WTC11 (cell line): ENCODE results near the gene RND3. TPM values are rescaled to one million over a fixed set of nuclear protein-coding genes. Genes with fewer than 3 reads are reported as not detected.

Experiments
- ATAC-seq: fragments of 200-7000 bp; cut with Tn5 transposase; 2 replicates; pipeline ENCODE4 v1.10.0; 2021; ENCODE audit warnings: mild to moderate bottlenecking, moderate library complexity
- CTCF ChIA-PET: fragments of 300-600 bp; sonication (Branson Sonifier 250); formaldehyde crosslinking; loops from one replicate; lab custom pipeline; 2021; ENCODE audit warnings: antibody characterized with exemption; lab: Charles Lee
- POLR2A ChIA-PET: fragments of 350-600 bp; sonication (Branson Sonifier 250); formaldehyde crosslinking; loops from one replicate; lab custom pipeline; 2021; ENCODE audit warnings: antibody characterized with exemption; lab: Charles Lee
- DNase-seq: peaks from one replicate; pipeline ENCODE4 v3.0.0; 2021; ENCODE audit warnings: low spot score
- H3K27ac Mint-ChIP-seq: 2 replicates; pipeline ENCODE4 v1.8.0; 2021; ENCODE audit warnings: mixed read lengths
- H3K27me3 Mint-ChIP-seq: 2 replicates; pipeline ENCODE4 v1.8.0; 2021; ENCODE audit warnings: low read depth, mild to moderate bottlenecking, moderate library complexity, mixed read lengths
- H3K36me3 Mint-ChIP-seq: 2 replicates; pipeline ENCODE4 v1.8.0; 2021; ENCODE audit warnings: mixed read lengths
- H3K4me1 Mint-ChIP-seq: 2 replicates; pipeline ENCODE4 v1.8.0; 2022; ENCODE audit warnings: mixed read lengths
- H3K4me3 Mint-ChIP-seq: 2 replicates; pipeline ENCODE4 v1.8.0; 2021; ENCODE audit warnings: mild to moderate bottlenecking, moderate library complexity, mixed read lengths
- H3K9me3 Mint-ChIP-seq: 2 replicates; pipeline ENCODE4 v1.8.0; 2021; ENCODE audit warnings: mixed read lengths
- CREB1 ChIP-seq: sonication (generic); formaldehyde crosslinking; IDR thresholded peaks from 2 replicates; pipeline ENCODE4 v1.8.0; 2023; ENCODE audit warnings: mild to moderate bottlenecking, missing genetic modification reagents
- CREM ChIP-seq: sonication (generic); formaldehyde crosslinking; IDR thresholded peaks from 2 replicates; pipeline ENCODE4 v1.8.1; 2022; ENCODE audit warnings: mild to moderate bottlenecking, missing genetic modification reagents, moderate library complexity
- FOXJ3 ChIP-seq: sonication (generic); formaldehyde crosslinking; IDR thresholded peaks from 2 replicates; pipeline ENCODE4 v1.9.0; 2021; ENCODE audit warnings: missing genetic modification reagents, mild to moderate bottlenecking, borderline replicate concordance
- GTF2I ChIP-seq: fragments of 250-450 bp; sonication (Bioruptor Pico); conservative IDR thresholded peaks from 2 replicates; pipeline ENCODE4 v1.4.0; 2021; ENCODE audit warnings: mild to moderate bottlenecking
- HMGA2 ChIP-seq: fragments of 250-450 bp; sonication (Bioruptor Pico); IDR thresholded peaks from 2 replicates; pipeline ENCODE4 v1.4.0; 2021; ENCODE audit warnings: mild to moderate bottlenecking, moderate library complexity
- MXD4 ChIP-seq: fragments of 250-450 bp; sonication (Bioruptor Pico); IDR thresholded peaks from 2 replicates; pipeline ENCODE4 v1.8.0; 2021; ENCODE audit warnings: mild to moderate bottlenecking, moderate library complexity, borderline replicate concordance
- NR1H2 ChIP-seq: sonication (generic); formaldehyde crosslinking; IDR thresholded peaks from 2 replicates; pipeline ENCODE4 v1.9.0; 2021; ENCODE audit warnings: mild to moderate bottlenecking, moderate library complexity, missing genetic modification reagents
- NR2C2 ChIP-seq: sonication (generic); formaldehyde crosslinking; IDR thresholded peaks from 2 replicates; pipeline ENCODE4 v1.8.0; 2022; ENCODE audit warnings: mild to moderate bottlenecking, missing genetic modification reagents
- OVOL2 ChIP-seq: fragments of 250-450 bp; sonication (Bioruptor Pico); IDR thresholded peaks from 2 replicates; pipeline ENCODE4 v1.9.0; 2021; ENCODE audit warnings: mild to moderate bottlenecking, borderline replicate concordance
- RELA ChIP-seq: sonication (generic); formaldehyde crosslinking; IDR thresholded peaks from 2 replicates; pipeline ENCODE4 v1.8.1; 2022; ENCODE audit warnings: missing genetic modification reagents, mild to moderate bottlenecking, borderline replicate concordance
- SMAD4 ChIP-seq: sonication (generic); formaldehyde crosslinking; IDR thresholded peaks from 2 replicates; pipeline ENCODE4 v1.8.0; 2022; ENCODE audit warnings: mild to moderate bottlenecking, missing genetic modification reagents
- TP53 ChIP-seq: sonication (generic); formaldehyde crosslinking; IDR thresholded peaks from 2 replicates; pipeline ENCODE4 v1.8.1; 2023; ENCODE audit warnings: mild to moderate bottlenecking, missing genetic modification reagents
- ZNF121 ChIP-seq: sonication (generic); formaldehyde crosslinking; IDR thresholded peaks from 2 replicates; pipeline ENCODE4 v1.8.0; 2023; ENCODE audit warnings: missing genetic modification reagents
- ZNF263 ChIP-seq: sonication (generic); formaldehyde crosslinking; IDR thresholded peaks from 2 replicates; pipeline ENCODE4 v1.8.1; 2022; ENCODE audit warnings: low read depth, mild to moderate bottlenecking, moderate library complexity, missing genetic modification reagents
- ZNF281 ChIP-seq: sonication (generic); formaldehyde crosslinking; IDR thresholded peaks from 2 replicates; pipeline ENCODE4 v1.8.0; 2023; ENCODE audit warnings: mild to moderate bottlenecking, missing genetic modification reagents
- ZNF317 ChIP-seq: sonication (generic); formaldehyde crosslinking; IDR thresholded peaks from 2 replicates; pipeline ENCODE4 v1.8.1; 2023; ENCODE audit warnings: low read depth, mild to moderate bottlenecking, moderate library complexity, missing genetic modification reagents, borderline replicate concordance
- ZNF512 ChIP-seq: sonication (generic); formaldehyde crosslinking; IDR thresholded peaks from 2 replicates; pipeline ENCODE4 v1.8.1; 2022; ENCODE audit warnings: missing genetic modification reagents, borderline replicate concordance
- ZNF671 ChIP-seq: fragments of 250-450 bp; sonication (Bioruptor Pico); IDR thresholded peaks from 2 replicates; pipeline ENCODE4 v1.8.0; 2021; ENCODE audit warnings: mild to moderate bottlenecking
- total RNA-seq: library from RNA; stranded (reverse); gene quantifications from 3 replicates; pipeline ENCODE4 v1.2.3, GENCODE V29; 2021
- TF ChIP-seq, protein P1 (sequence below): sonication (generic); formaldehyde crosslinking; conservative IDR thresholded peaks from 2 replicates; pipeline ENCODE4 v1.8.1; 2023; ENCODE audit warnings: mild to moderate bottlenecking, low read depth, missing genetic modification reagents, moderate library complexity
- TF ChIP-seq, protein P2 (sequence below): fragments of 250-450 bp; sonication (Bioruptor Pico); IDR thresholded peaks from 2 replicates; pipeline ENCODE4 v1.9.0; 2021; ENCODE audit warnings: mild to moderate bottlenecking, borderline replicate concordance
- TF ChIP-seq, protein P3 (sequence below): sonication (generic); formaldehyde crosslinking; IDR thresholded peaks from 2 replicates; pipeline ENCODE4 v1.8.1; 2022; ENCODE audit warnings: mild to moderate bottlenecking, moderate library complexity, missing genetic modification reagents
- TF ChIP-seq, protein P4 (sequence below): fragments of 250-450 bp; sonication (Bioruptor Pico); IDR thresholded peaks from 2 replicates; pipeline ENCODE4 v1.9.0; 2021; ENCODE audit warnings: mild to moderate bottlenecking

The RND3 gene
- total RNA-seq, 1 experiment from 2014 or later: 64.4 TPM

DNA sequence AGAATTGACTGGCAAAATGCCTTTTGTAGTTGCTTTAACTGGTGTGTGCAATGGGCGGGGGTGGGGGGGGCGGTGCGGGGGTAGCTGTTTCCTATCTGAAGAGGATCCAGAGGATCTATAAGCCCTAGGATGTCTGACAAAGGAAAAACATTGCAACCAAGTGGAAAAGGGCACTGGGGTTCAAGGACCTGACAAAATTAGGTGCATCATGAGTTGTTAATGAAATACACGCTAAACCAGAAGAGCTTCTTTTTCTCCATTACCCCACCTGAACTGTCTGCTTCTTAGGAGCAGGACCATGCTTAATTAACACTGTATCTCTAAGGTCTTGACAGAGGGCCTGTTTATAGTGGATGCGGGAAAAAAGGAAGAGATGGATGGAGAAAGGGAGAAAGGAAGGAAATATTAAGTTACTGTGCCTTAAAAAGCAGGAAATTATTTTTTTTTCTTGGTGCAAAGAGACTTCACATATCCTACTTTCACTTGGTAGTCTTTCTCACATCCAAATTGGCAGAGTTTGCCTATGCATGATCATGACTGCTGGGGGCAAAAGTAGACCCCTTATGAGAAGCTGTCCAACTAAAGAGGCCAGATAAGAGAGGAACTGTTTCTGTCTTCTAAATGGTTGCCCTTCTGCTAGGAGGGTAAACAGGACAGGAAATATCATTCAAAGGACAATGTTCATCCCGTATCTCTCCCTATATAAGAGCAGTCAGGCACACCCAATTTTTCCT lies 4.6 kb downstream of the RND3 start:
- Mint-ChIP-seq H3K4me3 (peak overlapping the region; percentile 97), H3K4me1 (peaks cover 71% of the 10 kb centered on the region), H3K27me3 (no peaks in the 10 kb centered on the region), H3K36me3 (peaks cover 43% of the 10 kb centered on the region), H3K9me3 (no peaks in the 10 kb centered on the region)
- POLR2A ChIA-PET: no interaction called here
- no peak for DNase-seq
- TF ChIP-seq ZNF263 (CRISPR knock-in tag) (no peak), CREB1 (CRISPR knock-in tag) (no peak), RELA (CRISPR knock-in tag) (no peak), MXD4 (CRISPR knock-in tag) (no peak), OVOL2 (no peak), ZNF121 (CRISPR knock-in tag) (no peak), CREM (no peak)
- TF ChIP-seq, protein P1, sequence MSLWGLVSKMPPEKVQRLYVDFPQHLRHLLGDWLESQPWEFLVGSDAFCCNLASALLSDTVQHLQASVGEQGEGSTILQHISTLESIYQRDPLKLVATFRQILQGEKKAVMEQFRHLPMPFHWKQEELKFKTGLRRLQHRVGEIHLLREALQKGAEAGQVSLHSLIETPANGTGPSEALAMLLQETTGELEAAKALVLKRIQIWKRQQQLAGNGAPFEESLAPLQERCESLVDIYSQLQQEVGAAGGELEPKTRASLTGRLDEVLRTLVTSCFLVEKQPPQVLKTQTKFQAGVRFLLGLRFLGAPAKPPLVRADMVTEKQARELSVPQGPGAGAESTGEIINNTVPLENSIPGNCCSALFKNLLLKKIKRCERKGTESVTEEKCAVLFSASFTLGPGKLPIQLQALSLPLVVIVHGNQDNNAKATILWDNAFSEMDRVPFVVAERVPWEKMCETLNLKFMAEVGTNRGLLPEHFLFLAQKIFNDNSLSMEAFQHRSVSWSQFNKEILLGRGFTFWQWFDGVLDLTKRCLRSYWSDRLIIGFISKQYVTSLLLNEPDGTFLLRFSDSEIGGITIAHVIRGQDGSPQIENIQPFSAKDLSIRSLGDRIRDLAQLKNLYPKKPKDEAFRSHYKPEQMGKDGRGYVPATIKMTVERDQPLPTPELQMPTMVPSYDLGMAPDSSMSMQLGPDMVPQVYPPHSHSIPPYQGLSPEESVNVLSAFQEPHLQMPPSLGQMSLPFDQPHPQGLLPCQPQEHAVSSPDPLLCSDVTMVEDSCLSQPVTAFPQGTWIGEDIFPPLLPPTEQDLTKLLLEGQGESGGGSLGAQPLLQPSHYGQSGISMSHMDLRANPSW (CRISPR knock-in tag): no peak
- TF ChIP-seq, all 79 proteins: peak for 0
- no peak overlapping the region for H3K27ac Mint-ChIP-seq
- CTCF ChIA-PET: no interaction called here
- no peak for ATAC-seq

DNA sequence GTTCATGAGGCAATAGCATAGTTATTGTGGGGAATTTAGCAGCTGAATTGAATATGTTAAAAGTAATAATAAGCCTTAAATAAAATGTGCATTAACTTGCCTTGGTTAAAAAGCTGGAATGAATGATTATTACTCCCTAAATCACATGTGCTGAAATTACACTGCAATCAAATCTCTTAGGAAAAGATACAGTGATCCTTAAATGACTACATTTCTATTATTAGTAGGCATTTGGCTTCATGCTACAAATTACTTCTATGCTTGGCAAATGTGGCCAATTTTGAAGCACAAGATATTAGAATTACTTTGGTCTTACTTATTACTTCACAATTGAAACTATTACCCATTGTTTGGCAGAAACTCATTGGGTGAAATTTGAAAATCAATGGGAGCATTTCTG lies 5.4 kb downstream of the RND3 start:
- CTCF ChIA-PET: no interaction called here
- peaks cover 43% of the 10 kb centered on the region for H3K36me3 Mint-ChIP-seq
- H3K4me3 Mint-ChIP-seq: no peak overlapping the region
- no peak overlapping the region for H3K27ac Mint-ChIP-seq
- ATAC-seq (no peak), DNase-seq (no peak)
- peaks cover 78% of the 10 kb centered on the region for H3K4me1 Mint-ChIP-seq
- no peaks in the 10 kb centered on the region for H3K27me3 Mint-ChIP-seq
- no peaks in the 10 kb centered on the region for H3K9me3 Mint-ChIP-seq
- POLR2A ChIA-PET: no interaction called here
- TF ChIP-seq ZNF317 (CRISPR knock-in tag): no peak
- TF ChIP-seq FOXJ3: no peak
- TF ChIP-seq TP53 (CRISPR knock-in tag): no peak
- TF ChIP-seq GTF2I (CRISPR knock-in tag): no peak
- TF ChIP-seq ZNF671: no peak
- TF ChIP-seq ZNF281: no peak
- TF ChIP-seq, protein P2, sequence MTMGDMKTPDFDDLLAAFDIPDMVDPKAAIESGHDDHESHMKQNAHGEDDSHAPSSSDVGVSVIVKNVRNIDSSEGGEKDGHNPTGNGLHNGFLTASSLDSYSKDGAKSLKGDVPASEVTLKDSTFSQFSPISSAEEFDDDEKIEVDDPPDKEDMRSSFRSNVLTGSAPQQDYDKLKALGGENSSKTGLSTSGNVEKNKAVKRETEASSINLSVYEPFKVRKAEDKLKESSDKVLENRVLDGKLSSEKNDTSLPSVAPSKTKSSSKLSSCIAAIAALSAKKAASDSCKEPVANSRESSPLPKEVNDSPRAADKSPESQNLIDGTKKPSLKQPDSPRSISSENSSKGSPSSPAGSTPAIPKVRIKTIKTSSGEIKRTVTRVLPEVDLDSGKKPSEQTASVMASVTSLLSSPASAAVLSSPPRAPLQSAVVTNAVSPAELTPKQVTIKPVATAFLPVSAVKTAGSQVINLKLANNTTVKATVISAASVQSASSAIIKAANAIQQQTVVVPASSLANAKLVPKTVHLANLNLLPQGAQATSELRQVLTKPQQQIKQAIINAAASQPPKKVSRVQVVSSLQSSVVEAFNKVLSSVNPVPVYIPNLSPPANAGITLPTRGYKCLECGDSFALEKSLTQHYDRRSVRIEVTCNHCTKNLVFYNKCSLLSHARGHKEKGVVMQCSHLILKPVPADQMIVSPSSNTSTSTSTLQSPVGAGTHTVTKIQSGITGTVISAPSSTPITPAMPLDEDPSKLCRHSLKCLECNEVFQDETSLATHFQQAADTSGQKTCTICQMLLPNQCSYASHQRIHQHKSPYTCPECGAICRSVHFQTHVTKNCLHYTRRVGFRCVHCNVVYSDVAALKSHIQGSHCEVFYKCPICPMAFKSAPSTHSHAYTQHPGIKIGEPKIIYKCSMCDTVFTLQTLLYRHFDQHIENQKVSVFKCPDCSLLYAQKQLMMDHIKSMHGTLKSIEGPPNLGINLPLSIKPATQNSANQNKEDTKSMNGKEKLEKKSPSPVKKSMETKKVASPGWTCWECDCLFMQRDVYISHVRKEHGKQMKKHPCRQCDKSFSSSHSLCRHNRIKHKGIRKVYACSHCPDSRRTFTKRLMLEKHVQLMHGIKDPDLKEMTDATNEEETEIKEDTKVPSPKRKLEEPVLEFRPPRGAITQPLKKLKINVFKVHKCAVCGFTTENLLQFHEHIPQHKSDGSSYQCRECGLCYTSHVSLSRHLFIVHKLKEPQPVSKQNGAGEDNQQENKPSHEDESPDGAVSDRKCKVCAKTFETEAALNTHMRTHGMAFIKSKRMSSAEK (CRISPR knock-in tag): no peak
- TF ChIP-seq, protein P3, sequence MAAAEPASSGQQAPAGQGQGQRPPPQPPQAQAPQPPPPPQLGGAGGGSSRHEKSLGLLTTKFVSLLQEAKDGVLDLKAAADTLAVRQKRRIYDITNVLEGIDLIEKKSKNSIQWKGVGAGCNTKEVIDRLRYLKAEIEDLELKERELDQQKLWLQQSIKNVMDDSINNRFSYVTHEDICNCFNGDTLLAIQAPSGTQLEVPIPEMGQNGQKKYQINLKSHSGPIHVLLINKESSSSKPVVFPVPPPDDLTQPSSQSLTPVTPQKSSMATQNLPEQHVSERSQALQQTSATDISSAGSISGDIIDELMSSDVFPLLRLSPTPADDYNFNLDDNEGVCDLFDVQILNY: no peak
- TF ChIP-seq ZNF512 (CRISPR knock-in tag): no peak
- TF ChIP-seq RELA (CRISPR knock-in tag): no peak
- no peak for TF ChIP-seq SMAD4
- no peak for TF ChIP-seq NR1H2
- no peak for TF ChIP-seq HMGA2 (CRISPR knock-in tag)
- no peak for TF ChIP-seq NR2C2
- TF ChIP-seq CREB1 (CRISPR knock-in tag): no peak
- TF ChIP-seq, protein P4, sequence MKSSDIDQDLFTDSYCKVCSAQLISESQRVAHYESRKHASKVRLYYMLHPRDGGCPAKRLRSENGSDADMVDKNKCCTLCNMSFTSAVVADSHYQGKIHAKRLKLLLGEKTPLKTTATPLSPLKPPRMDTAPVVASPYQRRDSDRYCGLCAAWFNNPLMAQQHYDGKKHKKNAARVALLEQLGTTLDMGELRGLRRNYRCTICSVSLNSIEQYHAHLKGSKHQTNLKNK (CRISPR knock-in tag): no peak
